Erythroblast (primary cell): ENCODE results near the gene CDA.

ENCODE experiments used
- GATA1 ChIP-seq: IDR thresholded peaks from 2 replicates; pipeline ENCODE4 v1.6.1; 2011; ENCODE audit warnings: low read depth, mild to moderate bottlenecking, control low read depth, low read length, moderate library complexity
- POLR2A ChIP-seq: IDR thresholded peaks from 2 replicates; pipeline ENCODE4 v1.6.1; 2011; ENCODE audit warnings: mild to moderate bottlenecking, low read length

GRCh38 chr1:20597650-20598049 is 8.8 kb downstream of the CDA start:
- no peak for TF ChIP-seq POLR2A
- TF ChIP-seq GATA1: no peak
